Neural progenitor cell (in vitro differentiated cells): Measurements from ENCODE around the gene CAB39L. TPM values are rescaled to one million over a fixed set of nuclear protein-coding genes. Genes with fewer than 3 reads are reported as not detected.

Experiments
- DNase-seq: peaks from one replicate; pipeline ENCODE4 v3.0.0-alpha.2; 2016; ENCODE audit warnings: low spot score
- H2AFZ ChIP-seq: fragments of 200-600 bp; sonication (generic); replicated peaks from 2 replicates; pipeline ENCODE4 v1.6.1; 2016; ENCODE audit warnings: antibody characterized with exemption
- H3F3A ChIP-seq: fragments of 200-600 bp; sonication (generic); 2 replicates; pipeline ENCODE4 v1.6.1; 2016; ENCODE audit warnings: antibody characterized with exemption, low read depth
- H3K27ac ChIP-seq: fragments of 200-600 bp; sonication (generic); 2 replicates; pipeline ENCODE4 v1.5.1; 2016; ENCODE audit warnings: mild to moderate bottlenecking
- H3K27me3 ChIP-seq: fragments of 200-600 bp; sonication (generic); 2 replicates; pipeline ENCODE4 v1.6.1; 2016; ENCODE audit warnings: mild to moderate bottlenecking, moderate library complexity
- H3K36me3 ChIP-seq: fragments of 200-600 bp; sonication (generic); 2 replicates; pipeline ENCODE4 v1.5.1; 2016
- H3K4me1 ChIP-seq: fragments of 200-600 bp; sonication (generic); 2 replicates; pipeline ENCODE4 v1.6.1; 2016; ENCODE audit warnings: mixed run types
- H3K4me2 ChIP-seq: fragments of 200-600 bp; sonication (generic); 2 replicates; pipeline ENCODE4 v1.6.1; 2016
- H3K4me3 ChIP-seq: fragments of 200-600 bp; sonication (generic); 2 replicates; pipeline ENCODE4 v1.5.1; 2016
- H3K79me2 ChIP-seq: fragments of 200-600 bp; sonication (generic); 2 replicates; pipeline ENCODE4 v1.6.1; 2016; ENCODE audit warnings: low read depth
- H3K9ac ChIP-seq: fragments of 200-600 bp; sonication (generic); 2 replicates; pipeline ENCODE4 v1.6.1; 2016
- H3K9me3 ChIP-seq: fragments of 200-600 bp; sonication (generic); 2 replicates; pipeline ENCODE4 v1.5.1; 2016; ENCODE audit warnings: low read depth
- H4K20me1 ChIP-seq: fragments of 200-600 bp; sonication (generic); 2 replicates; pipeline ENCODE4 v1.6.1; 2016; ENCODE audit warnings: low read depth
- H3K27ac Mint-ChIP-seq: 3 replicates; pipeline ENCODE4 v1.8.0; 2021; ENCODE audit warnings: mixed read lengths
- H3K27me3 Mint-ChIP-seq: 2 replicates; pipeline ENCODE4 v1.8.0; 2022; ENCODE audit warnings: low read depth, mild to moderate bottlenecking, inconsistent platforms, moderate library complexity, mixed read lengths; ENCODE audit not compliant: insufficient read depth
- H3K36me3 Mint-ChIP-seq: 3 replicates; pipeline ENCODE4 v1.8.0; 2021; ENCODE audit warnings: mixed read lengths
- H3K4me1 Mint-ChIP-seq: 3 replicates; pipeline ENCODE4 v1.8.0; 2021; ENCODE audit warnings: mixed read lengths
- H3K4me3 Mint-ChIP-seq: 3 replicates; pipeline ENCODE4 v1.8.0; 2021; ENCODE audit warnings: mild to moderate bottlenecking, moderate library complexity, mixed read lengths
- H3K9me3 Mint-ChIP-seq: 3 replicates; pipeline ENCODE4 v1.8.0; 2020; ENCODE audit warnings: mixed read lengths
- CTCF ChIP-seq: fragments of 200-600 bp; sonication (generic); IDR thresholded peaks from 2 replicates; pipeline ENCODE4 v1.5.1; 2017; ENCODE audit warnings: antibody characterized with exemption, mild to moderate bottlenecking
- EZH2 ChIP-seq: fragments of 200-600 bp; sonication (generic); IDR thresholded peaks from 2 replicates; pipeline ENCODE4 v1.6.1; 2017; ENCODE audit warnings: antibody characterized with exemption, mild to moderate bottlenecking, moderate library complexity
- EZH2phosphoT487 ChIP-seq: fragments of 200-600 bp; sonication (generic); IDR thresholded peaks from 2 replicates; pipeline ENCODE4 v1.6.1; 2017; ENCODE audit warnings: antibody characterized with exemption
- total RNA-seq: library from RNA; depleted of rRNA; stranded (reverse); fragments of >200 nt; gene quantifications from 2 replicates; pipeline ENCODE4 v1.2.3, GENCODE V29; 2015; ENCODE audit warnings: low replicate concordance

Gene CAB39L
- total RNA-seq, 1 donor from 2014 or later, result 18.1 TPM

GRCh38 chr13:49386664-49387063, 57.2 kb downstream of the CAB39L start:
- Histone ChIP-seq H3F3A (no peaks in the 10 kb centered on the region), H3K27me3 (no peaks in the 10 kb centered on the region), H3K27ac (no peak overlapping the region), H3K36me3 (no peaks in the 10 kb centered on the region), H2AFZ (no peak overlapping the region), H3K4me2 (peak overlapping the region; percentile 46), H4K20me1 (no peaks in the 10 kb centered on the region), H3K9ac (no peak overlapping the region), H3K4me3 (no peak overlapping the region), H3K4me1 (peaks cover 11% of the 10 kb centered on the region), H3K79me2 (no peaks in the 10 kb centered on the region), H3K9me3 (no peaks in the 10 kb centered on the region)
- H3K4me3 Mint-ChIP-seq, result no peak overlapping the region
- H3K27ac Mint-ChIP-seq, result no peak overlapping the region
- H3K27me3 Mint-ChIP-seq, result peaks cover 2% of the 10 kb centered on the region
- no peak for DNase-seq
- H3K4me1 Mint-ChIP-seq, result peaks cover 4% of the 10 kb centered on the region
- TF ChIP-seq EZH2phosphoT487 (no peak), CTCF (no peak), EZH2 (no peak)
- peaks cover 6% of the 10 kb centered on the region for H3K9me3 Mint-ChIP-seq
- no peaks in the 10 kb centered on the region for H3K36me3 Mint-ChIP-seq

GRCh38 chr13:49376121-49376520, 67.7 kb downstream of the CAB39L start:
- no peaks in the 10 kb centered on the region for H3K9me3 Mint-ChIP-seq
- Histone ChIP-seq H3F3A (no peaks in the 10 kb centered on the region), H4K20me1 (no peaks in the 10 kb centered on the region), H3K9ac (no peak overlapping the region), H3K9me3 (no peaks in the 10 kb centered on the region), H3K4me3 (no peak overlapping the region), H2AFZ (no peak overlapping the region), H3K27me3 (no peaks in the 10 kb centered on the region), H3K36me3 (no peaks in the 10 kb centered on the region), H3K4me2 (no peak overlapping the region), H3K79me2 (no peaks in the 10 kb centered on the region), H3K27ac (no peak overlapping the region), H3K4me1 (no peaks in the 10 kb centered on the region)
- peaks cover 21% of the 10 kb centered on the region for H3K4me1 Mint-ChIP-seq
- H3K27ac Mint-ChIP-seq, result no peak overlapping the region
- H3K27me3 Mint-ChIP-seq, result no peaks in the 10 kb centered on the region
- no peaks in the 10 kb centered on the region for H3K36me3 Mint-ChIP-seq
- TF ChIP-seq CTCF, result no peak
- TF ChIP-seq EZH2, result no peak
- no peak for TF ChIP-seq EZH2phosphoT487
- no peak overlapping the region for H3K4me3 Mint-ChIP-seq
- DNase-seq, result no peak

- no peak overlapping the region for H3K27ac Mint-ChIP-seq
- no peaks in the 10 kb centered on the region for H3K36me3 Mint-ChIP-seq
- peaks cover 31% of the 10 kb centered on the region for H3K4me1 Mint-ChIP-seq
- no peak overlapping the region for H3K4me3 ChIP-seq
- H3K27me3 Mint-ChIP-seq, result no peaks in the 10 kb centered on the region
- no peaks in the 10 kb centered on the region for H4K20me1 ChIP-seq
- H2AFZ ChIP-seq, result no peak overlapping the region
- no peaks in the 10 kb centered on the region for H3K9me3 Mint-ChIP-seq
- no peak for TF ChIP-seq CTCF
- TF ChIP-seq EZH2phosphoT487, result no peak
- TF ChIP-seq EZH2, result no peak
- DNase-seq, result no peak
- no peak overlapping the region for H3K4me3 Mint-ChIP-seq
- H3K36me3 ChIP-seq, result no peaks in the 10 kb centered on the region
- no peaks in the 10 kb centered on the region for H3F3A ChIP-seq
- no peaks in the 10 kb centered on the region for H3K79me2 ChIP-seq
- no peak overlapping the region for H3K4me2 ChIP-seq
- no peaks in the 10 kb centered on the region for H3K4me1 ChIP-seq
- H3K9ac ChIP-seq, result no peak overlapping the region
- H3K27ac ChIP-seq, result no peak overlapping the region
- no peaks in the 10 kb centered on the region for H3K9me3 ChIP-seq
- no peaks in the 10 kb centered on the region for H3K27me3 ChIP-seq
Measured at GRCh38 chr13:49374585-49375290, 69.1 kb downstream of the CAB39L start.
